NCI-H82 treated with DMSO at 0.1 percent for 48 hours (cell line): ENCODE data around the gene RASGRP1.

Experiments used
- DNase-seq: peaks from one replicate; lab custom pipeline; 2025; ENCODE audit not compliant: unreplicated experiment; lab: John Stamatoyannopoulos, UW

RASGRP1 gene

GRCh38 chr15:38538328-38539007 is 26.1 kb downstream of the RASGRP1 start:
- DNase-seq, result no peak

DNA sequence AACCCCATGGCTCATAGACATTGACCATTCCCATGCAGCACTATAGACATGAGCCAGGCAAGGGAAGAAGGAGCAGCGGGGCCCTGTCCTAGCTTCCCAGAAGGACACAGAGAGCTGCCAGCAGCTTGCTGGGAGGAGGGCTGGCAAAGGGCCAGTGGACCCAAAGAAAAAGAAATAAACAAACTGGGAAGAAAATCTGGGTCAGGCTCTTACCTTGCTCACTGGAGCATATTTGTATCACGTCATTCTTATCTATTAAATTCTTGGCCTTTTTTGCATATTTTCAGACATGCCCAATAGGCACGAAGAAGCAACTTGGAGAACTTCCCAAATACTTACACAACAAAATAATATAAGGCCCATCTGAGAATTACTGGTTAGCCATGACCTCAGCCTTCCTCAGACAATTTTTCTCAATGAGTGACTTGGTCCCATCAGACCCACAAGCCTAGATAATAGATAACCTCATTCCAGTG is 28.4 kb downstream of the RASGRP1 start:
- no peak for DNase-seq

DNA sequence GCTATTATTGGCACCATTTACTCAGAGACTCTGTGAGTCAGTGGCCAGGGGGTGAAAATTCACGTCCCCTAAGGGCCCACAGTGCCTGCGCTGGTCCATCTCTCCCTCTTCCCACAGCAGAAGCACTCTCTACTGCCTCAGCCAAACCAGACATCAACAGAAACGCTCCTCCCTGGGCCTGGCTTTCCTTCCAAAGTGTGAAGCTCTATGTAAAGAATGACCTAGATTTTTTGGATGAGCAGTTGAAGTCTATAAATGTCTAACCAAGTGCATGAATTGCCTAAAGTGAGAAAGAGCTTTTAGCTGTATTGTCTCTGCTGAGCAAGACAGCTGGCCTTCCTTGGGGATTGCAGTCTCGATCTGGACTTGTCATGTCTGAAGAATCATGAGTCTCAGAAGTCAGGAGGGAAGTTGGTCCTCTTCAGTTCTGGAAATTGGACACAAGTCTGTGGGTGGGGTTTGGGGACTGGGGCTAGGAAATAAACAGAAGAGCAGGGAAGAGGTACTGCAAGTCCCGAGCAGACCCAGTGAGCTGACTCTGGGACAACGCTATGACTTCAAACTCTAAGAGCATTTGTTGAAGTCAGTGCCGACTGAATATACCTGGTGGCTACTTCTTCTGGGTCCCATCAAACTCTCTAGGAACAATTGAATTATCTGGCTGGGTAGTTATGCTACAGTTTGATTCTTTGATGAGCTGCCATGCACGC is 29.0 kb downstream of the RASGRP1 start:
- DNase-seq, result no peak

- DNase-seq, result no peak
These were observed 29.9 kb downstream of the RASGRP1 start for GRCh38 chr15:38534691-38535090.

GRCh38 chr15:38533926-38534325 is 30.7 kb downstream of the RASGRP1 start:
- no peak for DNase-seq

- DNase-seq, result no peak
These were observed 31.1 kb downstream of the RASGRP1 start for GRCh38 chr15:38533416-38533915.

DNA sequence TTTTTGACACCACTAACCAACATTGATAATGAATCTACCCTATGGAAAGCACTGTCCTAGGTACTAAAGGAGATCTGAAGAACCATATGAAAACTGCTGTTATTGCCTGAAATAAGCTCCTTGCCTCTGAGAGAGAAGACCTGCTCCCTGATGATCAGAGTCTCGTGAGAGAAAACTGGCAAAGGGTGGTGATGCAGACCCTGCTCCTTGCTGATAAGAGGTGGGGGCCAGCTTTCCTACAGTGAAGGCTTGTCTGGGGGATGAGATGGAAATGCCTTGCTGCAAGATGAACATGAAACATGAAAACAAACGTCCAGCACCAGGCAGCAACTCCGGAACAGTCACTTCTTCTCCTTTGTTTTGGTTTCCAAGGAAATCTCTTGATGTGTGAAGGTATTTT is 31.9 kb downstream of the RASGRP1 start:
- DNase-seq, result no peak

DNA sequence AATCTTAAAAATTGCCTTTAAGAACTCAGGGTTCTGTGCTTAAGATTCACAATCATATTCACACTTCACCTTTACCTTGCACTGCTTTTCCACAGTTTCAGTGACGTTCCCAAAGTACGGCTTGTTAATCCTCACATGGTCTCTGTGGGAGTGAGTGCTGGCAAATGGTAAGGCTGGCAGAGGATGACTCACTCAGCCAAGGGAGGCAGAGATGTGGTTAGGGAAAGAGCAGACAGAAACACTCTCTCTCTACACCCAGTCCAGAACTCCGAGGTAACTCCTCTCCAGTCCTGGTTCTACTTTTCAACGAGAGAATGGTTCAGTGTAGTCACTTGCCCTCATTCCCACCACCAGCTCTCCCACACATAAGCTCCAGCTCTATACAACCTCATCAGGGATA is 33.1 kb downstream of the RASGRP1 start:
- no peak for DNase-seq

DNA sequence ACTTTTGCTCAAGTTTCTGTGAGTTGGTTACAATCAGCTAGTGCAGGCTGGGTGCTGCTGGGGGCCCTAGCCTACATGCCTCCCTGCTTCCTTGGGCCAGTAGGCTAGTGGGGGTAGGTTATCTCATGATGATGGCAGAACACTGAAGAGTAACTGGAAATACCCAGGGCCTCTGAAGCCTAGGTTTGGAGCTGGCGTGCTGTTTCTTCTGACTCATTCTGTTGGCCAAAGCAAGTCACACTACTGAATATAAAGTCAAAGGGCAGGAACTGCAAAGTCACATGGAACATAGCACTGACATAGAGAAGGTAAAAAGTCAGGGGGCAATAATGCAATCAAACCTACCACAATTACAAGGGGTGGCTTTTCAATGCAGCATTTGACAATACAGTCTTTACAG is 34.5 kb downstream of the RASGRP1 start:
- DNase-seq, result no peak

DNA sequence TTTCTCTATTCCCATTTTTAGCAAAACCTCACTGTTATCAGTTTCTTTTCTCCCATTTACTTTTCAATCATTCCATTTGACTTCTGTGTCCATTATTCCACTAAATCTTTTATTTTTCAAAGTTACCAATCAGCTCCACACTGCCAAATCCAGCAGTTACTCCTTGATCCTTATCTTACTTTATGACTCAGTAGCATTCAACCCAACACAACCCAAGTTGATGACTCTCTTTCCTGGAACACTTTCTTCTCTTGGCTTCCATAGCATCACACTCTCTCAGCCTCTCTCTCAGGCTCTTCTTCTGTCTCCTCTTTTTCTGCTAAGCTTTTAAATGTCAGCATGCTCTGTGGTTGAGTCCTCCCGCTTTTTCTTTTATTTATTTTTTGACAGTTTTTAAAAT is 36.3 kb downstream of the RASGRP1 start:
- DNase-seq, result no peak

DNA sequence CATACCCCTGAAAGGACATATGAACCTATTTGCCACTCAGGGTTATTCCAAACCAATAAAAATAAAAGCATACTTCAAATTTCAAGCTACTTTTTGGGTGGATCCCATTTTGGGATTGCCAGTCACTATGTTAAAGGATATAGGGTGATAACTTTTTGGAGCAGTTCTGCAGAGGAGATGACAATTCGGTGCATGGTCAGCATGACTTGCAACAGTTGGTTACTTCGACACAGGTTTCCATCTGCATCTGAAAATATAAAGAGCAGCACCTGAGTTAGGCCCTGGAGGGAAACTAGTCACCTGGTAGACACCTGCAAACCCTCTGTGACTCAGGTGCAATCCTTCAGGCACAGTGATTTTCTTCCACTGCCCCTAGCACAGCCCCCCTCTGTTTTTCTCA is 38.5 kb downstream of the RASGRP1 start:
- DNase-seq, result no peak

DNA sequence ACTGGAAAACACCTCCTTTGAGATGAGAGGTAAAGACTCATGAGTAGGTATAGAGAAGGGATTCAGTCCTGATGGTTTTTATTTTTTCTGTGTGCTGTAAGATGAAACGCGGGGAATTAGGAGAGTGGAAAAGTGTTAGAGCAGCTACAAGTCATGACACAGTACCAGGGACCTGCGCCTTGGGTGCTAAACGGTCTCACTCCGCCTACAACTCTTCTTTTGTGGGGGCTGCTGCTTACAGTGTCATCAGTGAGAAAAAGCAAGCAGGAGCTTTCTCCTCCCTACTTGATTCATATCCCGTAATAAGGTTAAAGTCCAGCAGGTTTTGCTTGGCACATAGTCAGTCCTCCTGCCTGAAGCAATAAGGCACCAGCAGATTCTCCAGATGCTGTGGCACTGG is 39.1 kb downstream of the RASGRP1 start:
- no peak for DNase-seq

- DNase-seq, result no peak
These were observed 40.5 kb downstream of the RASGRP1 start for GRCh38 chr15:38524156-38524555.

DNA sequence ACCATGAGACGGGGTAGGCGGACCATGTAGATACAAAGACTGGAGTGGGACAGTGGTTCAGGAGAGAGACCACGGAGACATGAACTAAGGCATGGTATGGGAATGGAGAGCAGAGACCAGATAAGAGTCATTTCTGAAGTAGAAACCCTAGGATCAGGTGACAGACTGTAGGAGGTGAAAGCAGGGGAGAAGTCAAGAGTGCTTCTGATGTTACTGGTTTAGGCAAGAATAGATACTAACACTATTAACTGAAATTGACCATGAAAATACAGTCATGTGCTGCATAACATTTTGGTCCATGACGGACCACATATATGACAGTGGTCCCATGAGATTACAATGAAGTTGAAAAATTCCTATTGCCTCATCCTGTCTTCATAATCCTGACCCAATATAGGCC is 41.7 kb downstream of the RASGRP1 start:
- DNase-seq, result no peak

GRCh38 chr15:38521316-38521715 is 43.3 kb downstream of the RASGRP1 start:
- no peak for DNase-seq

DNA sequence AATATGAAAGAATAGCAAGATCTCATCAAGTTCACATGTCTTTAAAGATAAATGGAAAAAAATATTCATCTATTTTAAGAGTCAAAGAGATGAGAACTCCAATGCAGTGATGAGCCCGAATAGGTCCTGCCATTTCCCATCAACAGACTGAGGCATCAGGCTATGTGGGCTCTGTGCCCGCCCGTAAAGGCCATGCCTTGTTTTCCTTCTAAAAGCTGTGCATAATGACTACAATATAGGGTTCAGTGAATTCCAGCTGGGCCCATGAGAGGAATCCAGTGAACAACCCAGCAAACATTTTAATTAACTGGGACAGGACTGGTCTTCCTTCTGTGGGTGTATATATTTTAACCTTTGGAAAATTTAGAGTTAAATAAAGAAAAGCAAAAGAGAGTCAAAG is 44.6 kb downstream of the RASGRP1 start:
- DNase-seq, result no peak

- DNase-seq, result no peak
These were observed 46.5 kb downstream of the RASGRP1 start for GRCh38 chr15:38518084-38518483.

DNA sequence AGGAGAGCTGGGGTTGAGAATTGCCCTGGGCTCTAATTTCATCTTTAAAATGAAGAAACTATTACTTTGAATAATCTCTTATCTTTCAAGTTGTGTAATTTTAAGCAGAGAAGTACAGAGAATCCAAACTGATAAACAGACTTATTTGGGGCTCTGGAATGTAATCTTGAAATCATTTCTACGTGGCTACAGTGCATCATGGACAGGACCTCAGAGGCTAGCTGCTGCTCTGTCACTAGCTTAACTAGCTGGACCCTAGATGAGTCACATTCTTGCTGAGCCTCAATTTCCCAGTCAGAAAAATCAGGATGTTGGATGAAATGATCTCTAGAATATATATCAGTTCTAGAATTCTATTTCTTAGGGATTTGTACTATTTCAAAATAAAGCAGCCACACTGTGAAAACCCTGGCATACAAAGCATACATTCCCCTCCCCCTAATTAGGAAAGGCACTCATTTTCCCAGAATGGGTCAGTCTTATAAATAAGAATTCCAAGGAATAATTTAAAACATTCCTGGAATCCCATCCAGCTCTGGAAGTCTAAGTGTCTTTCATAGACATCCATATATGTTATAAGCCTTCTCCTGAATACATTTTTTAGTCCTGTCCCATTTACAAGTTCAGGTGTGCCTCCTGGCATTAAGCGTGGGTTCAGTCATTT is 47.2 kb downstream of the RASGRP1 start:
- no peak for DNase-seq

DNA sequence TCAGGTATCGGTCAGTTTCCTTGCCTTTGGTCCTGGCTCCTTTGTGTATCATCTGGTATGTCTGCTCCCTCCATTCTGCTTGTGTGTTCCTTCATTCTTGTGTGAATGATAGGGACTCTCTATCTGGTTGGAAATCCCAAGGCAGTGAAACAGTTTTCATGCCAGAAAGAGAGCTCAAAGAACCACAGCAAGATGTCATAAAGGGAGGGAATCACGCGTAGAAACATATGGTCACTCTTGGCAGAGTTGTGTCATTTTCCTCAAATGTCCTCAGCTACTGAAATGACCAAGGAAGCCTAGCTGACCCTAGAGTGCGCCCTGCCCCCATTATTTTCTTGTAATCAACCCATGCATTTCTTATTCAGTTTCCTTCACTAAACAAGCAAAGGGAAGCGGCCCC is 48.0 kb downstream of the RASGRP1 start:
- DNase-seq, result no peak

GRCh38 chr15:38514601-38515000 is 50.0 kb downstream of the RASGRP1 start:
- DNase-seq, result no peak

- no peak for DNase-seq
These were observed 51.7 kb downstream of the RASGRP1 start for GRCh38 chr15:38512901-38513300.

- no peak for DNase-seq
These were observed 55.5 kb downstream of the RASGRP1 start for GRCh38 chr15:38509152-38509551.
